CD14-positive monocyte (primary cell): Measurements from ENCODE around the gene IDH2. TPM values are rescaled to one million over a fixed set of nuclear protein-coding genes. Genes with fewer than 3 reads are reported as not detected.
A peak's percentile ranks its signal among the peaks of the same experiment; 100 is the strongest.

ENCODE experiments used
- DNase-seq, 3 donors: peaks; one replicate each; pipeline ENCODE4 v3.0.0-alpha.2; 2011 to 2022
- H2AFZ ChIP-seq: 2 replicates; pipeline ENCODE4 v1.6.0; 2012; ENCODE audit warnings: mild to moderate bottlenecking, low read depth, low read length, inconsistent platforms; ENCODE audit not compliant: insufficient read depth, poor library complexity, severe bottlenecking
- H3K27ac ChIP-seq, 2 donors: 1 replicate in 1 of 2; 2 replicates in 1 of 2; pipeline ENCODE4 v1.5.1; 2012 to 2013; ENCODE audit warnings: low read length in 2 of 2, control low read depth in 1 of 2, inconsistent platforms in 1 of 2, low read depth in 1 of 2, mild to moderate bottlenecking in 1 of 2
- H3K27me3 ChIP-seq, 2 donors: one replicate each; pipeline versions ENCODE4 v1.6.0 to v1.6.1; 2011 to 2013; ENCODE audit warnings: low read length in 2 of 2; ENCODE audit not compliant: control insufficient read depth in 2 of 2, insufficient read depth in 2 of 2
- H3K36me3 ChIP-seq, 2 donors: replicated peaks in 1 of 2; 1 replicate in 1 of 2; 2 replicates in 1 of 2; pipeline versions ENCODE4 v1.5.1 to v1.6.1; 2012 to 2013; ENCODE audit warnings: low read length in 2 of 2, control low read depth in 1 of 2, inconsistent platforms in 1 of 2, mild to moderate bottlenecking in 1 of 2; ENCODE audit not compliant: insufficient read depth in 2 of 2, control insufficient read depth in 1 of 2
- H3K4me1 ChIP-seq, 2 donors: 1 replicate in 1 of 2; 2 replicates in 1 of 2; pipeline versions ENCODE4 v1.5.1 to v1.6.1; 2012 to 2013; ENCODE audit warnings: low read length in 2 of 2, control low read depth in 1 of 2, inconsistent platforms in 1 of 2, mild to moderate bottlenecking in 1 of 2, moderate library complexity in 1 of 2; ENCODE audit not compliant: insufficient read depth in 2 of 2, control insufficient read depth in 1 of 2
- H3K4me2 ChIP-seq: replicated peaks from 2 replicates; pipeline ENCODE3; 2012; ENCODE audit warnings: low read length, moderate library complexity, mild to moderate bottlenecking; ENCODE audit not compliant: poor library complexity, severe bottlenecking; ENCODE audit errors: extremely low read depth
- H3K4me3 ChIP-seq, 3 experiments: fragments of 200-600 bp in 1 of 3; sonication (generic) in 1 of 3; replicated peaks in 1 of 3; 1 replicate in 2 of 3; 2 replicates in 1 of 3; pipeline ENCODE4 v1.5.1; 2011 to 2013; ENCODE audit warnings: low read length in 3 of 3, mild to moderate bottlenecking in 3 of 3, control low read depth in 2 of 3, low read depth in 2 of 3, inconsistent platforms in 1 of 3, moderate library complexity in 1 of 3
- H3K79me2 ChIP-seq: 2 replicates; pipeline ENCODE4 v1.6.0; 2012; ENCODE audit warnings: mild to moderate bottlenecking, control low read depth, inconsistent platforms, low read length, moderate library complexity; ENCODE audit not compliant: insufficient read depth
- H3K9ac ChIP-seq: 2 replicates; pipeline ENCODE4 v1.6.0; 2017; ENCODE audit warnings: low read length, mild to moderate bottlenecking; ENCODE audit not compliant: insufficient read depth, poor library complexity, severe bottlenecking
- H3K9me3 ChIP-seq, 2 donors: replicated peaks in 1 of 2; 1 replicate in 1 of 2; 2 replicates in 1 of 2; pipeline versions ENCODE4 v1.5.1 to v1.6.1; 2012 to 2013; ENCODE audit warnings: low read length in 2 of 2, control low read depth in 1 of 2; ENCODE audit not compliant: control insufficient read depth in 1 of 2, insufficient read depth in 1 of 2
- H4K20me1 ChIP-seq: 2 replicates; pipeline ENCODE4 v1.6.0; 2012; ENCODE audit warnings: mild to moderate bottlenecking, low read length, control low read depth, moderate library complexity; ENCODE audit not compliant: insufficient read depth
- H3K27ac Mint-ChIP-seq, 7 donors: one replicate each; pipeline ENCODE4 v1.8.0; 2020; ENCODE audit warnings: mild to moderate bottlenecking in 7 of 7, mixed read lengths in 7 of 7, moderate library complexity in 6 of 7, inconsistent platforms in 2 of 7
- H3K27me3 Mint-ChIP-seq, 3 donors: one replicate each; pipeline ENCODE4 v1.8.0; 2021 to 2022; ENCODE audit warnings: low read depth in 3 of 3, mild to moderate bottlenecking in 3 of 3, mixed read lengths in 3 of 3, moderate library complexity in 3 of 3, inconsistent platforms in 1 of 3
- H3K36me3 Mint-ChIP-seq, 2 donors: one replicate each; pipeline ENCODE4 v1.8.0; 2020; ENCODE audit warnings: mixed read lengths in 2 of 2, inconsistent platforms in 1 of 2, mild to moderate bottlenecking in 1 of 2
- H3K4me1 Mint-ChIP-seq: one replicate; pipeline ENCODE4 v1.8.0; 2020; ENCODE audit warnings: mild to moderate bottlenecking, mixed read lengths
- H3K4me3 Mint-ChIP-seq, 2 donors: one replicate each; pipeline ENCODE4 v1.8.0; 2020; ENCODE audit warnings: mild to moderate bottlenecking in 2 of 2, mixed read lengths in 2 of 2, moderate library complexity in 1 of 2
- H3K9me3 Mint-ChIP-seq, 7 donors: one replicate each; pipeline ENCODE4 v1.8.0; 2020 to 2022; ENCODE audit warnings: mixed read lengths in 7 of 7, mild to moderate bottlenecking in 6 of 7, moderate library complexity in 6 of 7, inconsistent platforms in 2 of 7
- WGBS: methylation state at CpG from one replicate; pipeline ENCODE4 v1.1.5; 2013; ENCODE audit warnings: missing lambda C conversion rate; ENCODE audit not compliant: insufficient coverage; 5-methylcytosine and 5-hydroxymethylcytosine counted together
- intact Hi-C, 2 donors: fragments of 100-400 bp; cut with micrococcal nuclease; formaldehyde crosslinking; loops; one replicate each; pipeline versions ENCODE4 v1.15.0 to v1.15.1; 2023
- polyA plus RNA-seq, 3 donors: library from polyadenylated mRNA; depleted of rRNA in 1 of 3; unstranded in 2 of 3; stranded (reverse) in 1 of 3; fragments of 300-500 nt in 2 of 3; fragments of >200 nt in 1 of 3; fragmentation: Illumina TruSeq in 2 of 3; gene quantifications; 1 replicate in 2 of 3; 2 replicates in 1 of 3; pipeline ENCODE4 v1.2.3, GENCODE V29; 2012 to 2021
- TF ChIP-seq, protein P1 (sequence below): fragments of 200-600 bp; IDR thresholded peaks from one replicate; pipeline ENCODE4 v1.8.0; 2022; ENCODE audit warnings: antibody characterized with exemption, mild to moderate bottlenecking

Gene IDH2
- polyA plus RNA-seq, 3 donors = 40.6 to 115 (median 82.2) TPM

DNA sequence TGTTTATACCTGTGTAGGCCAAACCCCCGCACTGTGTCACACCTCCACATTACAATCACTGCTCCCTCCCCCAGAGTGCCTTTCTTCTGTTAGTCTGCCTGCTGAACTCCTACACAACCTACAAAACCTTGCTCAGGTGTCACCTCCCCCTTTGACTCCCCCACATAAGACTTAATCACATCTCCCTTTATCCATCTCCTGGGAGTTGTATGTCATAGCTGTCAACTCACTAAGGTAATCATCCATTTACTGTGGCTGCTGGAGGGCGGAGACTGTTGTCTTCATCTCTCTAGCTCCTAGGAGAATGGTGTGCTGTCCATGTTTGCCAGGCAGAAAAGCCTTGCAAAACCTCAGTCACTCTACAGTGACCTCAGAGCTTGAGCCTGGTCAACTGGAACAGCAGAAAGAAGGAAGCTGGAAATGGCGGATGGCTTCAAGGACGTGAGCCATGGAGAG lies 57.3 kb downstream of the IDH2 start:
- H3K4me3 Mint-ChIP-seq = no peak overlapping the region
- H3K27ac ChIP-seq = peak overlapping the region; percentile 2 to 73
- H3K4me1 Mint-ChIP-seq = peaks cover 74% of the 10 kb centered on the region

DNA sequence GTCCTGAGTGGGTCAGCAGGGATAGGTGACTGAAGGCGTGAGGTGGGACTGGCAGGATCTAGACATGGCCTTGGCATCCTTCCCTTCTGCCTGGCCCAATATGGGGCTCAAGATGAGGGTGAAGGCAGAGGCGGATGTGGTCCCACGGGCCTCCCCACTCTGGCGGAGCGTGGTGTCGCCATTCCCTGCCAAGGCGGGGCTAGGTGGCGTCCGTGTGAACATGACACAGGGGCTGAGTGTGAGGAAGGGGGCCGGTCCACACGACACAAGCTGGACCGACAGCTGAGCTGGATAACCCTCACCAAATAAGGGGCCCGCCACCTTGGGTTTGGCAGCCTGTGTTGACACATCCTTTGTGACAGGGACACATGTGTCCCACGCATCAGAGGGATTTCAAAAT lies 58.1 kb downstream of the IDH2 start:
- peaks cover 61 to 80% of the 10 kb centered on the region in 2 donors for H3K4me1 ChIP-seq
- intact Hi-C loops = no loop called here
- DNase-seq = no peak
- no peak overlapping the region for H2AFZ ChIP-seq
- Mint-ChIP-seq H3K4me3 (no peak overlapping the region), H3K27me3 (no peaks in the 10 kb centered on the region), H3K36me3 (peaks cover 37 to 59% of the 10 kb centered on the region in 2 donors), H3K27ac (peak overlapping the region in 4 of 7 donors; percentile 30 to 80 (median 70)), H3K9me3 (no peaks in the 10 kb centered on the region), H3K4me1 (peaks cover 74% of the 10 kb centered on the region)
- no peaks in the 10 kb centered on the region for H3K27me3 ChIP-seq
- H3K27ac ChIP-seq = peak overlapping the region in 1 of 2 donors; percentile 73
- TF ChIP-seq, protein P1, sequence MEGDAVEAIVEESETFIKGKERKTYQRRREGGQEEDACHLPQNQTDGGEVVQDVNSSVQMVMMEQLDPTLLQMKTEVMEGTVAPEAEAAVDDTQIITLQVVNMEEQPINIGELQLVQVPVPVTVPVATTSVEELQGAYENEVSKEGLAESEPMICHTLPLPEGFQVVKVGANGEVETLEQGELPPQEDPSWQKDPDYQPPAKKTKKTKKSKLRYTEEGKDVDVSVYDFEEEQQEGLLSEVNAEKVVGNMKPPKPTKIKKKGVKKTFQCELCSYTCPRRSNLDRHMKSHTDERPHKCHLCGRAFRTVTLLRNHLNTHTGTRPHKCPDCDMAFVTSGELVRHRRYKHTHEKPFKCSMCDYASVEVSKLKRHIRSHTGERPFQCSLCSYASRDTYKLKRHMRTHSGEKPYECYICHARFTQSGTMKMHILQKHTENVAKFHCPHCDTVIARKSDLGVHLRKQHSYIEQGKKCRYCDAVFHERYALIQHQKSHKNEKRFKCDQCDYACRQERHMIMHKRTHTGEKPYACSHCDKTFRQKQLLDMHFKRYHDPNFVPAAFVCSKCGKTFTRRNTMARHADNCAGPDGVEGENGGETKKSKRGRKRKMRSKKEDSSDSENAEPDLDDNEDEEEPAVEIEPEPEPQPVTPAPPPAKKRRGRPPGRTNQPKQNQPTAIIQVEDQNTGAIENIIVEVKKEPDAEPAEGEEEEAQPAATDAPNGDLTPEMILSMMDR = no peak
- 87% methylated on average over 9 of the region's 14 CpGs for WGBS
- no peaks in the 10 kb centered on the region for H3K9me3 ChIP-seq
- H3K36me3 ChIP-seq = peaks cover 15 to 49% of the 10 kb centered on the region in 2 donors
- H3K4me2 ChIP-seq = no peak overlapping the region
- peaks cover 100% of the 10 kb centered on the region for H3K79me2 ChIP-seq
- no peak overlapping the region for H3K4me3 ChIP-seq
- peaks cover 15% of the 10 kb centered on the region for H4K20me1 ChIP-seq
- no peak overlapping the region for H3K9ac ChIP-seq

More for the DNA sequence above, 57.3 kb downstream of the IDH2 start:
- Histone ChIP-seq H3K4me2 (no peak overlapping the region), H3K9ac (no peak overlapping the region), H3K4me3 (no peak overlapping the region), H3K9me3 (no peaks in the 10 kb centered on the region), H2AFZ (no peak overlapping the region), H3K79me2 (peaks cover 100% of the 10 kb centered on the region), H3K36me3 (peaks cover 17 to 57% of the 10 kb centered on the region in 2 donors), H3K4me1 (peaks cover 53 to 72% of the 10 kb centered on the region in 2 donors), H4K20me1 (peaks cover 15% of the 10 kb centered on the region), H3K27me3 (no peaks in the 10 kb centered on the region)
- 89% methylated on average over 3 of the region's 4 CpGs for WGBS
- Mint-ChIP-seq H3K27ac (peak overlapping the region in 4 of 7 donors; percentile 18 to 88 (median 48)), H3K36me3 (peaks cover 39 to 60% of the 10 kb centered on the region in 2 donors), H3K27me3 (no peaks in the 10 kb centered on the region), H3K9me3 (no peaks in the 10 kb centered on the region)
- TF ChIP-seq, protein P1 = no peak
- no peak for DNase-seq
- intact Hi-C loops = no loop called here
